Subcutaneous abdominal adipose tissue (tissue), 5 donors: ENCODE results near the gene PEX14.

Source experiments
- H3K27ac ChIP-seq: one replicate; pipeline ENCODE4 v1.7.0; 2013; ENCODE audit warnings: low read depth, mild to moderate bottlenecking, inconsistent platforms, low read length, moderate library complexity
- H3K27me3 ChIP-seq, 5 donors: one replicate each; pipeline ENCODE4 v1.7.0; 2013; ENCODE audit warnings: low read length in 5 of 5, inconsistent platforms in 1 of 5; ENCODE audit not compliant: control insufficient read depth in 5 of 5, insufficient read depth in 4 of 5
- H3K36me3 ChIP-seq, 5 donors: one replicate each; pipeline ENCODE4 v1.7.0; 2013; ENCODE audit warnings: low read length in 5 of 5; ENCODE audit not compliant: control insufficient read depth in 5 of 5, insufficient read depth in 5 of 5
- H3K4me1 ChIP-seq, 5 donors: one replicate each; pipeline ENCODE4 v1.7.0; 2013; ENCODE audit warnings: low read length in 5 of 5, mild to moderate bottlenecking in 3 of 5, moderate library complexity in 1 of 5; ENCODE audit not compliant: control insufficient read depth in 5 of 5, insufficient read depth in 5 of 5
- H3K4me3 ChIP-seq, 5 donors: one replicate each; pipeline ENCODE4 v1.7.0; 2013; ENCODE audit warnings: low read length in 5 of 5, low read depth in 1 of 5
- H3K9ac ChIP-seq, 5 donors: one replicate each; pipeline ENCODE4 v1.7.0; 2013; ENCODE audit warnings: low read length in 5 of 5, mild to moderate bottlenecking in 4 of 5, moderate library complexity in 3 of 5
- H3K9me3 ChIP-seq, 5 donors: one replicate each; pipeline ENCODE4 v1.7.0; 2013; ENCODE audit warnings: low read length in 5 of 5; ENCODE audit not compliant: control insufficient read depth in 5 of 5
- donor health status: healthy.
- donor health status: healthy.
- donor health status: healthy.
- donor health status: healthy.
- donor health status: healthy.

Gene PEX14

GRCh38 chr1:10634428-10635084 lies 159.8 kb downstream of the PEX14 start:
- Histone ChIP-seq H3K9me3 (peaks cover 0 to 3% (median 0%) of the 10 kb centered on the region in 5 donors), H3K36me3 (peaks cover 0 to 35% (median 22%) of the 10 kb centered on the region in 5 donors), H3K27me3 (peaks cover 6 to 15% (median 12%) of the 10 kb centered on the region in 5 donors), H3K9ac (no peak overlapping the region), H3K27ac (no peak overlapping the region), H3K4me1 (peaks cover 0 to 29% (median 18%) of the 10 kb centered on the region in 5 donors), H3K4me3 (no peak overlapping the region)

DNA sequence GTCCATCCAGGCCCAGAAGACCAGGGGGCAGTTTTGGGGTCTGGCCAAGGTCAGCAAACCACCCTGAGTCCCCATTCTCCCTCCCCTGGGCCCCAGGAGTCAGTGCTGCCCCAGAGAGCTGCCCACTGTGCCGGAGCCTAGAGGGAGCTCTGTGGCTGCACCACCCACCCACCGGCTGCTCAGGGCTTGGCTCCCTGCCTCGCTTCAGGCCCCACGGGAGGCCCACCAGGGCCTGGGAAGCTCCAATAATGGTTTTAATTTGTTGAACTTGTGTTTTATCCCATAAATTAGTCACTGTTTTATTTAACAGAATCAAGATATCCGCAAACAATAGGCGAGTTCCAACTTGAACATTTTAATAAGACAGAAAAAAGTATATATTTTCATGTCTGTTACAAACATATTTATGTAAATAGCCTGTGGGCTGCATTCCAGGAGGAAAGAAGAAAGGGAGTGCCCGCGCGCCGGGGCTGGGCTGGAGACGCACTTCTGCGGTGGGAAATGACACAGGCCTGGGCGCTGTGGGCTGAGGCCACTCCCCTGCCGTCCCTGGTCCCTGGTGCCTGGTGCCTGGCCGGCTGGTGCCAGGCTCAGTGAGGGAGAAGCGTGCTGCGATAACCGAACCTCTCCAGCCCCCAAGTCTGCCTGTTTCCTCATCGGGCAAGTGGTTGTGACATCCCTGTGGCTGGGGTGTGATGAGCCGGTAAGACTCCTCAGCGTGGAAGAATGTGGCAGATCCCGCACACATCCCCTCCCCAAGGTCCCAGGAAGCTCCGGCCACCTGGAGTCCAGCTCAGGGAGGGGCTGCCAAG lies 160.5 kb downstream of the PEX14 start:
- Histone ChIP-seq H3K9ac (no peak overlapping the region), H3K9me3 (peaks cover 0 to 4% (median 0%) of the 10 kb centered on the region in 5 donors), H3K27ac (no peak overlapping the region), H3K4me1 (peaks cover 0 to 29% (median 19%) of the 10 kb centered on the region in 5 donors), H3K27me3 (peaks cover 7 to 18% (median 16%) of the 10 kb centered on the region in 5 donors), H3K36me3 (peaks cover 0 to 29% (median 19%) of the 10 kb centered on the region in 5 donors), H3K4me3 (no peak overlapping the region)

GRCh38 chr1:10635992-10636391 lies 161.2 kb downstream of the PEX14 start:
- Histone ChIP-seq H3K4me1 (peaks cover 0 to 36% (median 19%) of the 10 kb centered on the region in 5 donors), H3K4me3 (no peak overlapping the region), H3K9me3 (peaks cover 0 to 4% (median 0%) of the 10 kb centered on the region in 5 donors), H3K27ac (no peak overlapping the region), H3K9ac (no peak overlapping the region), H3K36me3 (peaks cover 0 to 22% (median 13%) of the 10 kb centered on the region in 5 donors), H3K27me3 (peaks cover 7 to 23% (median 20%) of the 10 kb centered on the region in 5 donors)

GRCh38 chr1:10637400-10637799 lies 162.7 kb downstream of the PEX14 start:
- Histone ChIP-seq H3K4me3 (no peak overlapping the region), H3K9me3 (peaks cover 0 to 4% (median 0%) of the 10 kb centered on the region in 5 donors), H3K36me3 (peaks cover 0 to 14% (median 7%) of the 10 kb centered on the region in 5 donors), H3K27ac (no peak overlapping the region), H3K27me3 (peaks cover 7 to 24% (median 22%) of the 10 kb centered on the region in 5 donors), H3K4me1 (peaks cover 0 to 37% (median 19%) of the 10 kb centered on the region in 5 donors), H3K9ac (no peak overlapping the region)

DNA sequence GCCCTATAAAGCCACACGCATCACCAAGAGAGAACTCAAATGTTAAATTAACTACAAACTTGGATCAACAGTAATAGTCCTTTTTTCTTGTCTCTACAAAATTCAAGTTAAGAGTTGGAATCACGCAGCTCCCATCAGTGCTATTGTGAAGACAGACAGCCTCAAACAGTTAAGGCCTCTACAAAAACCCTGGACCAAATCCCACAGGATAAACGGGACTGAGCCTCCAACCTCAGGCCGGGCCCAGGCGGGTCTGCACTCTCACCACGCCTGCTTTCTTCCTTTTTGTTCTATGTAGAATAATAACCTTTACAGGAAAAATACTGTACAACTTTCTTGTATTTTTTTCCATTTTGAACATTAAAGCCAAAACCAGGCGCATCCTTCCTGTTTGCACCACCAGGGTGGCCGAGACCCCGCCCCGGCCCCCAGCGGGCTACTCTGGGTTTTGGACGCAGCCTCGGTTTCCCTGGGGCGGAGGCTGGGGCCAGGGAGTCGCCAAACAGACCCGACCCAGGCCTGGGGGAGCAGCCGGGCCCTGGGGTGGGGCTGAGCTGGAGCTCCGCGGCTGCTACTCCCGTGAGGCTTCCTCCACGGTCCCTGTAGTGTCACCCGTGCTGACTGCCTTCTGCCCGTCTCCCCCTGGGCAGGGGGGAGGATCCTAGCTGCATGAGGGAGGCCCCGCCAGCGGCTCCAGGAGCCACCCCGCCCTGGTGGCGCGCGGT lies 163.2 kb downstream of the PEX14 start:
- Histone ChIP-seq H3K9ac (no peak overlapping the region), H3K36me3 (peaks cover 0 to 20% (median 13%) of the 10 kb centered on the region in 5 donors), H3K27ac (no peak overlapping the region), H3K9me3 (peaks cover 0 to 4% (median 0%) of the 10 kb centered on the region in 5 donors), H3K4me1 (peaks cover 0 to 37% (median 19%) of the 10 kb centered on the region in 5 donors), H3K4me3 (peak overlapping the region in 1 of 5 donors; percentile 30), H3K27me3 (peaks cover 7 to 29% (median 22%) of the 10 kb centered on the region in 5 donors)

DNA sequence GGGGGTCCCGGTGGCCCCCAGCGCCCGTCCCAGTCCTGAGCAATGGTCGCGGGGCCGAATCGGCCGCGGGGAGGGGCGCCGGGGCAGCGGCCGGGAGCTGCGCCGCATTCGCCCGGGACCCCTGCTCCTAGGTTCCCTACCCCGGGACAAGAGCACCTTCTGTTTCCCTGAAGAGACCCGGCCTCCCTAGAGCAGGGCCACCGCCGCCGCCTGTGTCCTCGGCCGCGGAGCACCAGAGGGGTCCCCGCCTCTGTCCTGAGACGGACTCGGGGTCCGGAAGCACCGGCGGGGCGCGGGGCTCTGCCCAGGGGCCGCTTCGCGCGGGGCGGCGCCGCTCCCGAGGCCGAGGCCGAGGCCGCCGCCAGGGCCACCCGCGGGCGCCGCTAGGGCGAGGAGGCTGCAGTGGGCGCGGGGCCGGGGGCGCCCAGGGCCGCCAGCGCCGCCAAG lies 163.8 kb downstream of the PEX14 start:
- peak overlapping the region in 1 of 5 donors; percentile 30 for H3K4me3 ChIP-seq
- H3K9me3 ChIP-seq: peaks cover 0 to 4% (median 0%) of the 10 kb centered on the region in 5 donors
- peaks cover 7 to 29% (median 23%) of the 10 kb centered on the region in 5 donors for H3K27me3 ChIP-seq
- H3K4me1 ChIP-seq: peaks cover 0 to 37% (median 19%) of the 10 kb centered on the region in 5 donors
- no peak overlapping the region for H3K9ac ChIP-seq
- H3K27ac ChIP-seq: no peak overlapping the region
- H3K36me3 ChIP-seq: peaks cover 0 to 19% (median 14%) of the 10 kb centered on the region in 5 donors

DNA sequence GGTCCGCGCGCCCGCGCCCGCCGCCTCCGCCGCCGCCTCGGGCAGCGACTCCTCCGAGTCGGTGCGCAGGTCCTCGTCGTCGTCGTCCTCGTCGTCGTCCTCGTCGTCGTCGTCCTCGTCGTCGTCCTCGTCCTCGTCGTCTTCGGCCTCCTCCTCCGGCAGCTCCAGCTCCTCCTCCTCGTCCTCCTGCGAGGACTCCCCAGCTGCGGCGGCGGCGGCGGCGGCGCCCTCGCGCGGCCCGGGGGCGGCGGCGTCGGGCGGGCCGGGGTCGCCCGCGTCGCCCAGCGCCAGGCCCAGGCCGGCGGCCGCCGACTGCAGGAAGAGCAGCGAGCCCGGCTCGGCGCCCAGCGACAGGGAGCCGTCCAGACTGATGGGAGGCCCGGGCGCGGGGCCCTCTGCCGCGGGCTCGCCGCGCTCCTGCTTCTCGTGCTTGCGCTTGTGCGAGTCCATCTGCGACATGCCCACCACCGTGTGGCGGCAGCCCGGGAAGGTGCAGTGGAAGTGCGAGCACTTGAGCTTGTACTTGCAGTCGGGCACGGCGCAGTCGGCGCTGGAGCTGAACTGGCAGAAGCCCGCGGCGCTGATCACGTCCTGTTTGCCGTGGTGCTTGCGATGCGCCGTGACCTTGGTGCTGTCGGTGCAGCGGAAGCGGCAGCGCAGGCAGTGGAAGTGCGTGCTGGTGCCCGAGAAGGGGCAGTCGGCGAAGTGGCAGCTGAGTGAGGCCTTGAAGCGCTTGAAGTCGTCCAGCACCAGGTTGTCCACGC lies 164.4 kb downstream of the PEX14 start:
- H3K9ac ChIP-seq: no peak overlapping the region

DNA sequence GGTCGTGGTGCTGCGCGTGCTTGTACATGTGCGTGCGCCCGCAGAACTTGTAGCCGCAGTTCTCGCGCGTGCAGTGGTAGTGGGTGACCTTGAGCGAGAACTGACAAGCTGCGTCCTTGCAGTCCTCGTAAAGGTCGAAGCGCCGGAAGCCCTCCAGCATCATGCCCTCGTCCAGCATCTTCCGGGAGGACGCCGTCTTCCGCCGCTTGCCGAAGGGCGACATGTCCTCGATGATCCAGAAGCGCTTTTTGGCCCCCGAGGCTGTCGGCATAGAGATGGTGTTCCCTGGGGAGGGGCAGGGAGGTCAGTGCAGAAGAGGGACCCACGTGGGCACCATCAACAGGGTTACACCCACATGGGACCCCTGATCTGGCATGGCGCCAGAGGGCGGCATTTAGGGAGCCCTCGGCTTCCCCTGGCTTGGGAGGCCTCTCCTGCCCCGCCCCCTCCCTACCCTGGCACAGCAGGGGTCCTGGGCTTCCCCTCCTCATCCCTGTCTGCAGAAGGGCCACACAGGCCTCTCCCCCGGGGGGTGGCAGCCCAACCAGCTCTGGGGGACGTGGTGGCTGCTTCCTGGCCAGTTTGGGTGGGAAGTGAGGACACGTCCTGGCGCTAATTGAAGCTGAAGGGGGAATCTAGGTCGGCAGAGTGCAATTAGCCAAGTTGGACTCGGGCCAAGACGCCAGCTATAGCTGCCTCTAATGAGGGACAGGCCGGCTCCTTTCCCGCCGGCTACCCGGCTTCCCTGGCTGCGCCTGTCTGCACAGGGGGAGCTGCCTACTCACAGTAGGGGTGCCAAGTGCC lies 165.2 kb downstream of the PEX14 start:
- Histone ChIP-seq H3K9me3 (peaks cover 0 to 4% (median 0%) of the 10 kb centered on the region in 5 donors), H3K27me3 (peaks cover 7 to 29% (median 23%) of the 10 kb centered on the region in 5 donors), H3K27ac (no peak overlapping the region), H3K4me1 (peaks cover 0 to 30% (median 14%) of the 10 kb centered on the region in 5 donors), H3K36me3 (peaks cover 0 to 27% (median 12%) of the 10 kb centered on the region in 5 donors), H3K9ac (no peak overlapping the region), H3K4me3 (no peak overlapping the region)

More for the DNA sequence above, 164.4 kb downstream of the PEX14 start:
- H3K9me3 ChIP-seq: peaks cover 0 to 4% (median 0%) of the 10 kb centered on the region in 5 donors
- H3K4me3 ChIP-seq: no peak overlapping the region
- H3K27ac ChIP-seq: no peak overlapping the region
- peaks cover 0 to 37% (median 19%) of the 10 kb centered on the region in 5 donors for H3K4me1 ChIP-seq
- H3K27me3 ChIP-seq: peaks cover 7 to 29% (median 23%) of the 10 kb centered on the region in 5 donors
- peaks cover 0 to 22% (median 12%) of the 10 kb centered on the region in 5 donors for H3K36me3 ChIP-seq
